ENCODE results near the gene RELT. TPM values are rescaled to one million over a fixed set of nuclear protein-coding genes. Genes with fewer than 3 reads are reported as not detected.

The RELT gene
- total and polyA plus RNA-seq, 9 of the 15 experiments (the other 6 are each of a cell fraction or from before 2014, with no cell fraction given): 1.1 to 20.2 (median 7.4) TPM

- TF ChIP-seq ZBTB5 (IDR thresholded peaks at IDR 0.05): no peak
- no peak for TF ChIP-seq SNIP1 (IDR thresholded peaks at IDR 0.05; ENCODE audit: low read depth)
- no peak for TF ChIP-seq PKNOX1 (IDR thresholded peaks at IDR 0.05)
- no peak for TF ChIP-seq CBFA2T2 (conservative IDR thresholded peaks at IDR 0.05)
- no peak for TF ChIP-seq ZC3H8 (IDR thresholded peaks at IDR 0.05)
- TF ChIP-seq U2AF2 (optimal IDR thresholded peaks at IDR 0.05; ENCODE audit: low read depth, low read length): no peak
- TF ChIP-seq RFX7 (CRISPR knock-in tag; IDR thresholded peaks at IDR 0.05): no peak
- no peak for TF ChIP-seq HMGN3 (IDR thresholded peaks at IDR 0.05; ENCODE audit: borderline replicate concordance, extremely low read depth, insufficient read length, low read depth, low read length)
- TF ChIP-seq ZNF609 (CRISPR knock-in tag; IDR thresholded peaks at IDR 0.05; ENCODE audit: borderline replicate concordance): no peak
- TF ChIP-seq SMARCC2 (IDR thresholded peaks at IDR 0.05; ENCODE audit: low read depth): no peak
- no peak for TF ChIP-seq ZNF175 (CRISPR knock-in tag; IDR thresholded peaks at IDR 0.05; ENCODE audit: low read depth)
- no peak for TF ChIP-seq RBM22 (IDR thresholded peaks at IDR 0.05; ENCODE audit: low read depth, low read length, poor library complexity, severe bottlenecking)
- TF ChIP-seq YBX1 (IDR thresholded peaks at IDR 0.05): no peak
- no peak for TF ChIP-seq ZNF280A (IDR thresholded peaks at IDR 0.05; ENCODE audit: low read depth, partially characterized antibody)
- no peak for TF ChIP-seq NELFE (IDR thresholded peaks at IDR 0.05; ENCODE audit: insufficient read depth, insufficient read length)
- no peak for TF ChIP-seq USF1 (CRISPR knock-in tag; IDR thresholded peaks at IDR 0.05)
- no peak for TF ChIP-seq HDAC8 (tag; IDR thresholded peaks at IDR 0.05)
- no peak for TF ChIP-seq PRPF4 (IDR thresholded peaks at IDR 0.05; ENCODE audit: insufficient read depth, low read depth, low read length, poor library complexity, severe bottlenecking)
These were observed 27.8 kb downstream of the RELT start (continued) for GRCh38 chr11:73404048-73404447.

Measured in K562 (cell line).